OCI-LY7 (cell line): ENCODE results near the gene AARS1. TPM values are rescaled to one million over a fixed set of nuclear protein-coding genes. Genes with fewer than 3 reads are reported as not detected.
"Not testable (repeated sequence)": the region's sequence is repeated elsewhere in the genome, so short reads cannot be mapped to it uniquely, and the experiment has no call there.

ENCODE experiments used
- BruUV-seq: library from RNA; stranded (reverse); fragments of 400-500 nt; replicated peaks from 2 replicates; lab custom pipeline; 2021; lab: Mats Ljungman, UMichigan
- CTCF ChIA-PET: fragments of 300-600 bp; sonication (Branson Sonifier 250); formaldehyde crosslinking; loops from one replicate; lab custom pipeline; 2022; ENCODE audit warnings: antibody characterized with exemption; ENCODE audit not compliant: unreplicated experiment; lab: Charles Lee
- POLR2A ChIA-PET: fragments of 300-600 bp; sonication (Branson Sonifier 250); formaldehyde crosslinking; loops from one replicate; lab custom pipeline; 2022; ENCODE audit warnings: antibody characterized with exemption; lab: Charles Lee
- DNase-seq: peaks from one replicate; pipeline ENCODE4 v3.0.0-alpha.2; 2015; ENCODE audit warnings: low spot score
- H2AFZ ChIP-seq: fragments of 200-600 bp; sonication (generic), shearing (Covaris generic); 2 replicates; pipeline ENCODE4 v1.6.1; 2014; ENCODE audit warnings: mild to moderate bottlenecking, antibody characterized with exemption, low read length, moderate library complexity
- H3K27ac ChIP-seq: fragments of 200-600 bp; sonication (generic); 2 replicates; pipeline ENCODE4 v1.5.1; 2014; ENCODE audit warnings: mixed run types, low read depth, mild to moderate bottlenecking, moderate library complexity, low read length, inconsistent platforms; ENCODE audit not compliant: poor library complexity, severe bottlenecking
- H3K36me3 ChIP-seq: fragments of 200-600 bp; sonication (generic); 2 replicates; pipeline ENCODE4 v1.6.1; 2014; ENCODE audit warnings: mild to moderate bottlenecking, antibody characterized with exemption, low read length, moderate library complexity, mixed read lengths; ENCODE audit not compliant: insufficient read depth
- H3K4me1 ChIP-seq: fragments of 200-600 bp; sonication (generic); 2 replicates; pipeline ENCODE4 v1.5.1; 2014; ENCODE audit warnings: mild to moderate bottlenecking, low read length; ENCODE audit not compliant: insufficient read depth, poor library complexity, severe bottlenecking
- H3K4me2 ChIP-seq: fragments of 200-600 bp; sonication (generic); 2 replicates; pipeline ENCODE4 v1.6.1; 2014; ENCODE audit warnings: mild to moderate bottlenecking, low read length
- H3K4me3 ChIP-seq: fragments of 200-600 bp; sonication (generic); 2 replicates; pipeline ENCODE4 v1.5.1; 2014; ENCODE audit warnings: mild to moderate bottlenecking, low read depth, low read length; ENCODE audit not compliant: poor library complexity, severe bottlenecking
- H3K79me2 ChIP-seq: fragments of 200-600 bp; sonication (generic); 2 replicates; pipeline ENCODE4 v1.6.1; 2016; ENCODE audit warnings: low read depth, mild to moderate bottlenecking, low read length, moderate library complexity, mixed read lengths; ENCODE audit not compliant: insufficient read depth
- H3K9me2 ChIP-seq: fragments of 200-600 bp; sonication (generic); 2 replicates; pipeline ENCODE4 v1.6.1; 2016; ENCODE audit warnings: mild to moderate bottlenecking, low read length, mixed read lengths; ENCODE audit not compliant: insufficient read depth
- H3K9me3 ChIP-seq: fragments of 200-600 bp; sonication (generic); 2 replicates; pipeline ENCODE4 v1.6.1; 2014; ENCODE audit warnings: mild to moderate bottlenecking, mixed run types, low read length, mixed read lengths
- H4K20me1 ChIP-seq: fragments of 200-600 bp; sonication (generic); 2 replicates; pipeline ENCODE4 v1.6.1; 2014; ENCODE audit warnings: mild to moderate bottlenecking, antibody characterized with exemption, low read length, moderate library complexity, mixed read lengths; ENCODE audit not compliant: insufficient read depth
- CTCF ChIP-seq: fragments of 200-600 bp; sonication (generic); conservative IDR thresholded peaks from 2 replicates; pipeline ENCODE4 v1.5.1; 2014; ENCODE audit warnings: mild to moderate bottlenecking, antibody characterized with exemption, low read length, moderate library complexity, mixed read lengths
- EZH2phosphoT487 ChIP-seq: fragments of 200-600 bp; sonication (generic); IDR thresholded peaks from 2 replicates; pipeline ENCODE4 v1.6.1; 2018; ENCODE audit warnings: low read depth, borderline replicate concordance, mild to moderate bottlenecking, mixed run types, antibody characterized with exemption, low read length, moderate library complexity, mixed read lengths
- intact Hi-C: fragments of 100-400 bp; cut with micrococcal nuclease; formaldehyde crosslinking; loops from one replicate; pipeline ENCODE4 v1.10.0; 2022; ENCODE audit not compliant: unreplicated experiment
- total RNA-seq, 2 experiments: library from RNA; depleted of rRNA in 1 of 2; stranded (reverse); fragments of >200 nt in 1 of 2; shearing (Covaris generic) in 1 of 2; gene quantifications; 2 replicates each; pipeline ENCODE4 v1.2.3, GENCODE V29; 2014 to 2022

Gene AARS1
- total RNA-seq, 2 experiments from 2014 or later = 182 to 259 TPM

GRCh38 chr16:70295634-70296033, 6.3 kb upstream of the AARS1 start:
- no peak overlapping the region for H2AFZ ChIP-seq
- no peak overlapping the region for H3K27ac ChIP-seq
- H3K9me2 ChIP-seq = no peaks in the 10 kb centered on the region
- H3K9me3 ChIP-seq = peaks cover 3% of the 10 kb centered on the region; the same call in 1 of the 2 replicates
- H3K36me3 ChIP-seq = peaks cover under 1% of the 10 kb centered on the region
- BruUV-seq = no TSS peak
- no peak overlapping the region for H3K4me2 ChIP-seq
- H4K20me1 ChIP-seq = no peaks in the 10 kb centered on the region
- TF ChIP-seq EZH2phosphoT487 (no peak), CTCF (no peak)
- peaks cover 12% of the 10 kb centered on the region for H3K4me1 ChIP-seq
- no peak for DNase-seq
- intact Hi-C loops = no loop called here
- H3K79me2 ChIP-seq = peaks cover 10% of the 10 kb centered on the region; the same call in 1 of the 2 replicates
- ChIA-PET POLR2A (interaction anchor here (0.7 to 1.5 kb wide), 3 partner anchors 11 to 390 kb away, joined by 3 to 6 read pairs (median 5); no protein-coding TSS in a partner anchor), CTCF (no interaction called here)
- H3K4me3 ChIP-seq = no peak overlapping the region

- Histone ChIP-seq H3K4me3 (no peak overlapping the region), H3K79me2 (peaks cover 4% of the 10 kb centered on the region; the same call in 1 of the 2 replicates), H3K27ac (no peak overlapping the region), H3K9me3 (no peaks in the 10 kb centered on the region), H3K36me3 (no peaks in the 10 kb centered on the region), H3K9me2 (no peaks in the 10 kb centered on the region), H4K20me1 (no peaks in the 10 kb centered on the region), H3K4me2 (no peak overlapping the region), H2AFZ (no peak overlapping the region), H3K4me1 (peaks cover 16% of the 10 kb centered on the region)
- DNase-seq = no peak
- CTCF ChIA-PET = no interaction called here
- intact Hi-C loops = no loop called here
- no TSS peak for BruUV-seq
- POLR2A ChIA-PET = no interaction called here
- TF ChIP-seq EZH2phosphoT487 = no peak
Measured at GRCh38 chr16:70294385-70295025, 5.2 kb upstream of the AARS1 start.

GRCh38 chr16:70292148-70292547, 2.8 kb upstream of the AARS1 start:
- BruUV-seq, H4K20me1 ChIP-seq, DNase-seq, H3K9me2 ChIP-seq, CTCF ChIA-PET, intact Hi-C loops, POLR2A ChIA-PET, H3K4me2 ChIP-seq, H3K27ac ChIP-seq, H2AFZ ChIP-seq, H3K4me3 ChIP-seq, H3K9me3 ChIP-seq: not testable (repeated sequence)
- Histone ChIP-seq H3K4me1 (peaks cover 17% of the 10 kb centered on the region), H3K79me2 (peaks cover 20% of the 10 kb centered on the region), H3K36me3 (peaks cover 11% of the 10 kb centered on the region)
